ENCODE measurements around the gene ZNF536. TPM values are rescaled to one million over a fixed set of nuclear protein-coding genes. Genes with fewer than 3 reads are reported as not detected.

The ZNF536 gene
- total and polyA plus RNA-seq, 2 of the 4 experiments (the other 2 are of a cell fraction): not detected

- H2BK5ac ChIP-seq (ENCODE audit: low read depth, low read length, poor library complexity, severe bottlenecking): no peak overlapping the region
- in situ Hi-C loops (cut with MboI; ENCODE audit: low sequenced_read_pairs): no loop called here
- no peaks in the 10 kb centered on the region for H3K4me1 ChIP-seq (ENCODE audit: control insufficient read depth, insufficient read depth, low read length)
- ChIA-PET POLR2A (ENCODE audit: unreplicated experiment) (no interaction called here), CTCF (no interaction called here)
- H3K23ac ChIP-seq (ENCODE audit: low read depth, low read length): no peak overlapping the region
- WGBS, 2 experiments (ENCODE audit: extremely low coverage in 2 of 2, insufficient read length in 1 of 2): 83% methylated on average over 4 of the region's 8 CpGs; no CpG with 5 or more reads in 1 of the 2 experiments
- no peak overlapping the region for H3K27ac ChIP-seq (ENCODE audit: insufficient read depth, low read length)
- H4K91ac ChIP-seq (ENCODE audit: insufficient read depth, low read depth, low read length): no peak overlapping the region
- no peak overlapping the region for H2BK20ac ChIP-seq (ENCODE audit: low read depth, low read length)
- no peak overlapping the region for H3K4me3 ChIP-seq (ENCODE audit: insufficient read depth, low read depth, low read length)
- H2AFZ ChIP-seq (replicated peaks; ENCODE audit: low read length, poor library complexity): no peak overlapping the region
- H2AK9ac ChIP-seq (replicated peaks; ENCODE audit: low read depth, low read length, poor library complexity): no peak overlapping the region
- H3K9me1 ChIP-seq (ENCODE audit: insufficient read depth, low read length): no peaks in the 10 kb centered on the region
- no peak for TF ChIP-seq CEBPB (IDR thresholded peaks at IDR 0.05; ENCODE audit: low read depth, low read length)
- no peak for TF ChIP-seq NFE2L2 (IDR thresholded peaks at IDR 0.05; ENCODE audit: low read depth, low read length)
- no peak for TF ChIP-seq MAZ (IDR thresholded peaks at IDR 0.05; ENCODE audit: borderline replicate concordance, low read depth, low read length)
- no peak for TF ChIP-seq SMC3 (IDR thresholded peaks at IDR 0.05; ENCODE audit: low read depth, low read length)
- no peaks in the 10 kb centered on the region for H3K36me3 ChIP-seq (ENCODE audit: control insufficient read depth, insufficient read depth, low read length)
- no peak overlapping the region for H3K9ac ChIP-seq (ENCODE audit: low read depth, low read length)
- H3K56ac ChIP-seq (ENCODE audit: extremely low read depth, insufficient read depth, low read length): no peak overlapping the region
- H3K4ac ChIP-seq (ENCODE audit: low read depth, low read length): no peak overlapping the region
- no peak overlapping the region for H2BK15ac ChIP-seq (ENCODE audit: low read depth, low read length)
- DNase-seq (no peak), ATAC-seq (ENCODE audit: low read depth) (no peak)
- H4K20me1 ChIP-seq (ENCODE audit: insufficient read depth, low read length): no peaks in the 10 kb centered on the region
- no peak overlapping the region for H2BK120ac ChIP-seq (ENCODE audit: low read depth, low read length)
- peaks cover 7% of the 10 kb centered on the region; the same call in 1 of the 2 replicates for H3K9me3 ChIP-seq (ENCODE audit: control insufficient read depth, insufficient read depth, low read length)
- no peak overlapping the region for H3K4me2 ChIP-seq (ENCODE audit: low read depth, low read length)
- no TSS peak for BruUV-seq (replicated peaks)
- H3K79me1 ChIP-seq (ENCODE audit: low read depth in 1 of 2, low read length in 2 of 2): no peaks in the 10 kb centered on the region
- H3K18ac ChIP-seq (ENCODE audit: low read depth, low read length): no peak overlapping the region
- no peak overlapping the region for H3K14ac ChIP-seq (replicated peaks; ENCODE audit: low read depth, low read length)
- H2AK5ac ChIP-seq (ENCODE audit: low read depth, low read length): no peak overlapping the region
- H3K27me3 ChIP-seq (ENCODE audit: control insufficient read depth, insufficient read depth, low read length): no peaks in the 10 kb centered on the region
- dilution Hi-C loops (cut with HindIII; ENCODE audit: low sequenced_read_pairs, unreplicated experiment): no loop called here
- H4K8ac ChIP-seq (ENCODE audit: low read depth in 2 of 2, low read length in 2 of 2): no peak overlapping the region
- no peak overlapping the region for H4K5ac ChIP-seq (ENCODE audit: low read depth, low read length)
- intact Hi-C loops (cut with micrococcal nuclease): no loop called here
These were observed 118.6 kb downstream of the ZNF536 start for GRCh38 chr19:30490760-30491159.

Data from IMR-90 (cell line).